IPS-20b (cell line): ENCODE data around the gene MYL6B.
A peak's percentile ranks its signal among the peaks of the same experiment; 100 is the strongest.

Experiments used
- H3K27ac ChIP-seq: one replicate; pipeline ENCODE4 v1.5.1; 2013; ENCODE audit warnings: low read length
- H3K27me3 ChIP-seq: 2 replicates; pipeline ENCODE4 v1.6.1; 2013; ENCODE audit warnings: mild to moderate bottlenecking, low read length, inconsistent platforms; ENCODE audit not compliant: insufficient read depth
- H3K36me3 ChIP-seq: 2 replicates; pipeline ENCODE4 v1.6.1; 2013; ENCODE audit warnings: low read depth, mild to moderate bottlenecking, inconsistent platforms, low read length, moderate library complexity; ENCODE audit not compliant: insufficient read depth
- H3K4me1 ChIP-seq: 2 replicates; pipeline ENCODE4 v1.6.1; 2013; ENCODE audit warnings: mild to moderate bottlenecking, control low read depth, inconsistent platforms, low read length, moderate library complexity; ENCODE audit not compliant: insufficient read depth
- H3K4me3 ChIP-seq: 2 replicates; pipeline ENCODE4 v1.5.1; 2013; ENCODE audit warnings: mild to moderate bottlenecking, low read length, inconsistent platforms
- H3K9ac ChIP-seq: 2 replicates; pipeline ENCODE4 v1.6.1; 2013; ENCODE audit warnings: low read depth, mild to moderate bottlenecking, inconsistent platforms, low read length, moderate library complexity
- H3K9me3 ChIP-seq: 2 replicates; pipeline ENCODE4 v1.6.1; 2013; ENCODE audit warnings: mild to moderate bottlenecking, low read depth, low read length, inconsistent platforms; ENCODE audit not compliant: insufficient read depth

MYL6B gene

DNA sequence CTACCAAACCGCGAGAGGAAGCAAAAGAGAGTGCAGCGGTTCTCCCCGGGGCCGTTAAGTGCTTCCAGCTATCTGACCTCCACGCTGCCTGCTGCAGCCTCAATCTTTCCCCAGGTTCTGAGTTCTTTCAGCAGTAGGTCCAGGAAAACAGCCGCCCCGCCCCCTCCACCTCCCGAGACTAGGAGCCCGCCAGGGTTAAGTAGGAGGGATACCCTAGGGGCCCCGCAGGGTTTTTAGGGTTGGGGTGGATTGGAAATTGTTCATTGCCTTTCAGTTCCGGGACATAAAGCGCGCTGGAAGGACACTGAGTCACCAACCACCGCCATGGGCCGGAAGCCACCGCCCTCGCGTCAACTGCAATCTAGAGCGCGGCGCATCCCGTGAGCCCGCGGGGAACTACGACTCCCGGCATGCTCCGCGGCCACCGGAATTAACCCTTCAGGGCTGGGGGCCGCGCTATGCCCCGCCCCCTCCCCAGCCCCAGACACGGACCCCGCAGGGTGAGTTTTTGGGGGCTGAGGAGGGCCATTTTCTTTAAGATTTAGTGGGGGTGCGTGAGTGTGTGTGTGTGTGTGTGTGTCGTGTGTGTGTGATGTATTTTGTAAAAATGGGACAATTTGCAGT, at the start of gene MYL6B:
TSS of gene MYL6B (plus strand) at position 456 of the 624 bp plus-strand sequence. CDS start 1,332 bp downstream, outside the sequence.
- H3K9ac ChIP-seq, result peak within 1 kb of the TSS; percentile 87
- H3K9me3 ChIP-seq, result no peaks in the 10 kb centered on the region
- H3K27me3 ChIP-seq, result no peaks in the 10 kb centered on the region
- peak within 1 kb of the TSS; percentile 44 for H3K27ac ChIP-seq
- peaks cover 6% of the 10 kb centered on the region; the same call in 1 of the 2 replicates for H3K4me1 ChIP-seq
- H3K36me3 ChIP-seq, result peaks cover 24% of the 10 kb centered on the region
- H3K4me3 ChIP-seq, result peak within 1 kb of the TSS; percentile 78

- no peaks in the 10 kb centered on the region for H3K9me3 ChIP-seq
- H3K27ac ChIP-seq, result no peak overlapping the region
- peaks cover 60% of the 10 kb centered on the region for H3K36me3 ChIP-seq
- no peak overlapping the region for H3K9ac ChIP-seq
- H3K4me1 ChIP-seq, result peaks cover 5% of the 10 kb centered on the region
- no peaks in the 10 kb centered on the region for H3K27me3 ChIP-seq
- H3K4me3 ChIP-seq, result no peak overlapping the region
These were observed 49.7 kb upstream of the MYL6B start for GRCh38 chr12:56102683-56103065.

- Histone ChIP-seq H3K4me1 (peaks cover 5% of the 10 kb centered on the region), H3K27me3 (no peaks in the 10 kb centered on the region), H3K27ac (peak overlapping the region; percentile 12), H3K9ac (peak overlapping the region; percentile 85), H3K4me3 (peak overlapping the region; percentile 85), H3K36me3 (peaks cover 62% of the 10 kb centered on the region), H3K9me3 (no peaks in the 10 kb centered on the region)
These were observed 49.2 kb upstream of the MYL6B start for GRCh38 chr12:56103066-56103711.

DNA sequence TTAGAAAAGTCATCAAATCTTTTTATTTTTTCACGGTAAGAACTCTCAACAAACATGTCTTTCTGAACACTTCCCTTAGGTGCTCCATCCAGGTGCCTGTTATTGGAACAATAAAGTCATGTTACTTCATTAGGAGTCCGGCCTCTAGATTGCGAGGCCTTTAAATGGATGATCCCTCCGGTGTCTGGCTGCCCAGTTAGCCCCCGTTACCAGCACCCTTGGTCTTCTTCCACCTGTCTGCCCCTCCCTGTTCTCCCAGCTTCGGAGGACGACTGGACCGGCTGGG, 48.6 kb upstream of the MYL6B start:
- H3K36me3 ChIP-seq, result peaks cover 62% of the 10 kb centered on the region
- no peaks in the 10 kb centered on the region for H3K27me3 ChIP-seq
- peak overlapping the region; percentile 85; the same call in 1 of the 2 replicates for H3K9ac ChIP-seq
- H3K27ac ChIP-seq, result peak overlapping the region; percentile 12
- peaks cover 5% of the 10 kb centered on the region for H3K4me1 ChIP-seq
- peak overlapping the region; percentile 85 for H3K4me3 ChIP-seq
- H3K9me3 ChIP-seq, result no peaks in the 10 kb centered on the region

DNA sequence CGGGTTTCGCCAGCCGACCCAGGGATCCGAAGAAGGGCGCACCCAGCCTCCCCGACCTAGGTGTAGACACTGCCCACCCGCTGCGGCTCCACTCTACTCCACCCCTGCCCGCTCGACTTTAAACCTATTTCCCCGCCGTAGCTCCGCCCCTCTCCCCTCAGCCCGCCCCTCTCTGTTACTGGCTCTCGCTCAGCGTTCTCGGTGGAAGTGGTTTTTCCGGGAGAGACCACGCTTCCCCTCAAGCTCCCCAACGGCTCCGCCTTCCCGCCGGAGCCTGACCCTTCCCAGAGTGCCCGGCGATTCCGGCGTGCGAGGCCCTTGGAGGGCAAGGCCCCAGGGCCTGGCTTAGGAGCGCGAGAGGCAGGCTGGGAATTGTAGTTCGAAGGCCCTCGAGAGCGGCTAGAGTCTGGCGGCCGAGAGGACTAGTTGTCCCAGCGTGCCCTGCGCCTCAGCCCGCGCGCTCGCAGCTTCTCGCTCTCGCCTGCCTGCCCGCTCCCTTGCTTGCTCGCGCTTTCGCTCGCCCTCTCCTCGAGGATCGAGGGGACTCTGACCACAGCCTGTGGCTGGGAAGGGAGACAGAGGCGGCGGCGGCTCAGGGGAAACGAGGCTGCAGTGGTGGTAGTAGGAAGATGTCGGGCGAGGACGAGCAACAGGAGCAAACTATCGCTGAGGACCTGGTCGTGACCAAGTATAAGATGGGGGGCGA, 48.1 kb upstream of the MYL6B start, which contains the start of gene PA2G4:
TSS of gene PA2G4 (plus strand) at position 451 of the 706 bp plus-strand sequence. CDS start at position 630, 179 bp downstream.
- Histone ChIP-seq H3K27me3 (no peaks in the 10 kb centered on the region), H3K4me1 (peaks cover 5% of the 10 kb centered on the region), H3K36me3 (peaks cover 62% of the 10 kb centered on the region), H3K4me3 (peak within 1 kb of the TSS; percentile 85), H3K9me3 (no peaks in the 10 kb centered on the region), H3K9ac (peak within 1 kb of the TSS; percentile 97), H3K27ac (peak within 1 kb of the TSS; percentile 73)

- Histone ChIP-seq H3K27me3 (no peaks in the 10 kb centered on the region), H3K36me3 (peaks cover 62% of the 10 kb centered on the region), H3K4me3 (peak overlapping the region; percentile 85), H3K27ac (peak overlapping the region; percentile 73), H3K4me1 (peaks cover 5% of the 10 kb centered on the region), H3K9ac (peak overlapping the region; percentile 97), H3K9me3 (no peaks in the 10 kb centered on the region)
These were observed 47.4 kb upstream of the MYL6B start for GRCh38 chr12:56104815-56105608.

- H3K27me3 ChIP-seq, result no peaks in the 10 kb centered on the region
- peak overlapping the region; percentile 85 for H3K4me3 ChIP-seq
- H3K9ac ChIP-seq, result peak overlapping the region; percentile 97
- peaks cover 65% of the 10 kb centered on the region for H3K36me3 ChIP-seq
- H3K9me3 ChIP-seq, result no peaks in the 10 kb centered on the region
- peaks cover 5% of the 10 kb centered on the region for H3K4me1 ChIP-seq
- H3K27ac ChIP-seq, result no peak overlapping the region
These were observed 46.8 kb upstream of the MYL6B start for GRCh38 chr12:56105609-56105902.

DNA sequence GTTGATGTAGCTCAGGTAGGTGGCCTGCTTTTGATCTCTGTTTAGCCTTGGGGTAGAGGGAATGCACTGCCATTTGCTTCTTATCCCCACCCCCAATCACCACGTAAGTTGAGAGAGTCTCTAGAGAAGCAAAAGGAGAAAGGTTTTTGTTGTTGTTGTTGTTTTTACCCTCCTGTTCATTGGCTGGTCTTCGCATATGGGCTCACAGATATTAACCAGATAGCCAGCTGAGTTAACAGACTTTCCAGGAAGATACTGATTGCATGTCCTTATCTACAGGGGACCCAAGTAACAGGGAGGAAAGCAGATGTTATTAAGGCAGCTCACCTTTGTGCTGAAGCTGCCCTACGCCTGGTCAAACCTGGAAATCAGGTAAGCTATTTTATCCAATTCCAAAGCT, 45.1 kb upstream of the MYL6B start:
- Histone ChIP-seq H3K27ac (no peak overlapping the region), H3K27me3 (no peaks in the 10 kb centered on the region), H3K9ac (no peak overlapping the region), H3K9me3 (no peaks in the 10 kb centered on the region), H3K4me3 (no peak overlapping the region), H3K36me3 (peaks cover 65% of the 10 kb centered on the region), H3K4me1 (peaks cover 5% of the 10 kb centered on the region)

DNA sequence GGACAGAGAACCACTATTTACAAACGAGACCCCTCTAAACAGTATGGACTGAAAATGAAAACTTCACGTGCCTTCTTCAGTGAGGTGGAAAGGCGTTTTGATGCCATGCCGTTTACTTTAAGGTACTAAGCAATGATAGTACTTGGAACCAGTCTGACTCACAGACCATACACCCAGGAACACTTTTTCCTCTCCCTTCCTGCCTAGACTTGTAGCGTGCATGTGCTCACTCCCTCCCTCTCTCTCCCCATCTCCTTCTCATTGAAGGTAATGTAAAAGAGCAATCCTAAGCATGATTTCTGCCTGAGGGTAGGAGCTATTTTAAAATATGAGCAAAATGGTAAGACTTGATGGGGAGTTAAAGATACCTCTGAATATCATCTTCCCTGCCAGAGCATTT, 41.8 kb upstream of the MYL6B start:
- no peak overlapping the region for H3K9ac ChIP-seq
- no peak overlapping the region for H3K4me3 ChIP-seq
- no peak overlapping the region for H3K27ac ChIP-seq
- H3K36me3 ChIP-seq, result peaks cover 83% of the 10 kb centered on the region
- no peaks in the 10 kb centered on the region for H3K27me3 ChIP-seq
- no peaks in the 10 kb centered on the region for H3K9me3 ChIP-seq
- peaks cover 5% of the 10 kb centered on the region for H3K4me1 ChIP-seq

DNA sequence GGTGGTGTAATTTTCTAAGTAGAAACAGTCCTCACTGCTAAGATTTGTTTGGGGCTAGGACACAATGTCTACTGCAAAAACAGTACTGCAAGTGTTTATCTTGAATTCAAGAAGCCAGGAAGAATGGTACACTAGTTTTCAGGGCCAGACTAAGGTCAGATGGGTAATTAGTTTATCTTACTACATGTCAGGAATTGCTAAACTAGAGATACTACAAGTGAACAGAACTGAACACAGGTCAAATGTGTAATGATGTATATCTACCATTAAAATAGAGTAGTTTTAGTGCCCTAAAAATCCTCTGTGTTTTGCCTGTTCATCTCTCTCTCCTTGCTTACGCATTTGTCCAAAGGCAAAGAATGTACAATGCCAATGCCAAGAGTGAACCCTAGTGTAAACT, 38.3 kb upstream of the MYL6B start:
- H3K9me3 ChIP-seq, result no peaks in the 10 kb centered on the region
- peaks cover 3% of the 10 kb centered on the region; the same call in 1 of the 2 replicates for H3K4me1 ChIP-seq
- H3K36me3 ChIP-seq, result peaks cover 63% of the 10 kb centered on the region
- no peak overlapping the region for H3K9ac ChIP-seq
- H3K27ac ChIP-seq, result no peak overlapping the region
- H3K4me3 ChIP-seq, result no peak overlapping the region
- H3K27me3 ChIP-seq, result no peaks in the 10 kb centered on the region

- H3K27ac ChIP-seq, result no peak overlapping the region
- no peaks in the 10 kb centered on the region for H3K27me3 ChIP-seq
These were observed 37.1 kb upstream of the MYL6B start for GRCh38 chr12:56115329-56115728.

More at GRCh38 chr12:56115329-56115728, 37.1 kb upstream of the MYL6B start:
- Histone ChIP-seq H3K36me3 (peaks cover 52% of the 10 kb centered on the region), H3K4me1 (peaks cover 10% of the 10 kb centered on the region; the same call in 1 of the 2 replicates), H3K4me3 (peak overlapping the region; percentile 97; the same call in 1 of the 2 replicates), H3K9me3 (no peaks in the 10 kb centered on the region), H3K9ac (peak overlapping the region; percentile 100; the same call in 1 of the 2 replicates)
